ENCODE results near the gene UIMC1. TPM values are rescaled to one million over a fixed set of nuclear protein-coding genes. Genes with fewer than 3 reads are reported as not detected.

Gene UIMC1
- total RNA-seq, 4 donors from 2014 or later: 10.4 to 24.3 (median 20.2) TPM

- H3K36me3 ChIP-seq: no peaks in the 10 kb centered on the region
- H3K27ac ChIP-seq: no peak overlapping the region
- ATAC-seq (no peak), DNase-seq (no peak)
- in situ Hi-C loops (cut with MboI; ENCODE audit: low sequenced_read_pairs in 4 of 4) (no loop called here), intact Hi-C loops (cut with DNase I; ENCODE audit: low total_unique reads) (no loop called here)
- H3K27me3 ChIP-seq: peaks cover 14 to 30% (median 22%) of the 10 kb centered on the region in 3 donors
- TF ChIP-seq, protein P1, sequence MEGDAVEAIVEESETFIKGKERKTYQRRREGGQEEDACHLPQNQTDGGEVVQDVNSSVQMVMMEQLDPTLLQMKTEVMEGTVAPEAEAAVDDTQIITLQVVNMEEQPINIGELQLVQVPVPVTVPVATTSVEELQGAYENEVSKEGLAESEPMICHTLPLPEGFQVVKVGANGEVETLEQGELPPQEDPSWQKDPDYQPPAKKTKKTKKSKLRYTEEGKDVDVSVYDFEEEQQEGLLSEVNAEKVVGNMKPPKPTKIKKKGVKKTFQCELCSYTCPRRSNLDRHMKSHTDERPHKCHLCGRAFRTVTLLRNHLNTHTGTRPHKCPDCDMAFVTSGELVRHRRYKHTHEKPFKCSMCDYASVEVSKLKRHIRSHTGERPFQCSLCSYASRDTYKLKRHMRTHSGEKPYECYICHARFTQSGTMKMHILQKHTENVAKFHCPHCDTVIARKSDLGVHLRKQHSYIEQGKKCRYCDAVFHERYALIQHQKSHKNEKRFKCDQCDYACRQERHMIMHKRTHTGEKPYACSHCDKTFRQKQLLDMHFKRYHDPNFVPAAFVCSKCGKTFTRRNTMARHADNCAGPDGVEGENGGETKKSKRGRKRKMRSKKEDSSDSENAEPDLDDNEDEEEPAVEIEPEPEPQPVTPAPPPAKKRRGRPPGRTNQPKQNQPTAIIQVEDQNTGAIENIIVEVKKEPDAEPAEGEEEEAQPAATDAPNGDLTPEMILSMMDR (IDR thresholded peaks at IDR 0.05 in 4 of 5, conservative IDR thresholded peaks at IDR 0.05 in 1 of 5): peak in 3 of 5 experiments; percentile 10 to 18 (median 12)
- TF ChIP-seq POLR2A (IDR thresholded peaks at IDR 0.05): no peak
- no peaks in the 10 kb centered on the region for H3K4me1 ChIP-seq
- no peaks in the 10 kb centered on the region for H3K9me3 ChIP-seq
- no peak overlapping the region for H3K4me3 ChIP-seq
Measured at GRCh38 chr5:176870110-176870591, 136.4 kb downstream of the UIMC1 start.

DNA sequence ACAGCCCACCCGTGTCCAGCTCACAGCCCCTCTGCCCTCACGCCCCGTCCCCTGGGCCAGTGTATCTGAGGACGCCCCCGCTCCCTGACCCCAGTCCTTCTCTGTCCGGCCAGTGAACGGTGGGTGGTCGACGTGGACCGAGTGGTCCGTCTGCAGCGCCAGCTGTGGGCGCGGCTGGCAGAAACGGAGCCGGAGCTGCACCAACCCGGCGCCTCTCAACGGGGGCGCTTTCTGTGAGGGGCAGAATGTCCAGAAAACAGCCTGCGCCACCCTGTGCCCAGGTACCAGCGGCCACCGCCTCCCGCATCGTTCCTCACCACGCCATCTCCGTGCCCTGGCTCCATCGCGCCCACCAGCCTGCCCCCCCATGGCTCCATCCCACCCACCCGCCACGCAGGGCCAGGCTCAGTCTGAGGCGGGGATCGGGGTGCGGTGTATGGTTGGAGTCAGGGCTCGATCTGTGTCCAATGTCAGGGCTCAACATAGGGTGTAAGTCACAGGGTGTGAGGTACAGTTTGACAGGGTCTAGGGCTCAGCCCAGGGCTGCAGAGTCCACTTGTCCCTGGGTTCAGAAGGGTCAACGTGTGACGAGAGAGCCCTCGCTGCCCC lies 137.0 kb downstream of the UIMC1 start:
- Histone ChIP-seq H3K9me3 (no peaks in the 10 kb centered on the region), H3K4me3 (no peak overlapping the region), H3K27ac (no peak overlapping the region), H3K27me3 (peaks cover 10 to 32% (median 27%) of the 10 kb centered on the region in 3 donors), H3K36me3 (no peaks in the 10 kb centered on the region), H3K4me1 (no peaks in the 10 kb centered on the region)
- intact Hi-C loops (cut with DNase I; ENCODE audit: low total_unique reads): no loop called here
- ATAC-seq (no peak), DNase-seq (no peak)
- TF ChIP-seq, protein P1 (IDR thresholded peaks at IDR 0.05 in 4 of 5, conservative IDR thresholded peaks at IDR 0.05 in 1 of 5): no peak
- no peak for TF ChIP-seq POLR2A (IDR thresholded peaks at IDR 0.05)
- in situ Hi-C loops (cut with MboI; ENCODE audit: low sequenced_read_pairs in 4 of 4): no loop called here

GRCh38 chr5:176868731-176869130 lies 137.8 kb downstream of the UIMC1 start:
- no peak for TF ChIP-seq POLR2A (IDR thresholded peaks at IDR 0.05)
- TF ChIP-seq, protein P1 (IDR thresholded peaks at IDR 0.05 in 4 of 5, conservative IDR thresholded peaks at IDR 0.05 in 1 of 5): no peak
- DNase-seq: no peak
- peaks cover 10 to 32% (median 28%) of the 10 kb centered on the region in 3 donors for H3K27me3 ChIP-seq
- H3K4me3 ChIP-seq: no peak overlapping the region
- H3K36me3 ChIP-seq: no peaks in the 10 kb centered on the region
- in situ Hi-C loops (cut with MboI; ENCODE audit: low sequenced_read_pairs in 4 of 4) (no loop called here), intact Hi-C loops (cut with DNase I; ENCODE audit: low total_unique reads) (no loop called here)
- no peak for ATAC-seq
- no peaks in the 10 kb centered on the region for H3K4me1 ChIP-seq
- H3K27ac ChIP-seq: no peak overlapping the region
- H3K9me3 ChIP-seq: no peaks in the 10 kb centered on the region

DNA sequence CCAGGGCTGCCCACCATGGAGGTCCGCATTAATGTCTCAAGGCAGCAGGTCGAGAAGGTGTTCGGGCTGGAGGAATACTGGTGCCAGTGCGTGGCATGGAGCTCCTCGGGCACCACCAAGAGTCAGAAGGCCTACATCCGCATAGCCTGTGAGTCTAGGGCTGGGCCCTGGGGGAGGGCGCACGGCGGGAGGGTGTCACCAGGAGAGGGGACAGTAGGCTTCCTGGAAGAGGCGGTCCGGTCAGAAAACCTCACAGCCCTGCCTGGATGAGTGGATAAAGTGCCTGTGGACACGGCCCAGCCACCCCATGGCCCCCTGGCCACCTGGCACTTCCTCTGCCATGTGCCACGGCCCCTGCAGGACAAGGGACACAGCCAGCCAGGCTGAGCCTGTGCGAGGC lies 138.5 kb downstream of the UIMC1 start:
- H3K27me3 ChIP-seq: peaks cover 10 to 32% (median 28%) of the 10 kb centered on the region in 3 donors
- no peak overlapping the region for H3K27ac ChIP-seq
- no peaks in the 10 kb centered on the region for H3K4me1 ChIP-seq
- intact Hi-C loops (cut with DNase I; ENCODE audit: low total_unique reads) (no loop called here), in situ Hi-C loops (cut with MboI; ENCODE audit: low sequenced_read_pairs in 4 of 4) (no loop called here)
- DNase-seq (no peak), ATAC-seq (no peak)
- H3K36me3 ChIP-seq: no peaks in the 10 kb centered on the region
- no peaks in the 10 kb centered on the region for H3K9me3 ChIP-seq
- TF ChIP-seq, protein P1 (IDR thresholded peaks at IDR 0.05 in 4 of 5, conservative IDR thresholded peaks at IDR 0.05 in 1 of 5): no peak
- no peak for TF ChIP-seq POLR2A (IDR thresholded peaks at IDR 0.05)
- no peak overlapping the region for H3K4me3 ChIP-seq

Measured in gastrocnemius medialis (tissue), 4 donors.